Stimulated activated naive CD4-positive, alpha-beta T cell (primary cell): Measurements from ENCODE around the gene DNAJA2.
"Not testable (repeated sequence)": the region's sequence is repeated elsewhere in the genome, so short reads cannot be mapped to it uniquely, and the experiment has no call there.

Source experiments
- DNase-seq, 6 experiments: peaks; one replicate each; lab custom pipeline; 2025; lab: John Stamatoyannopoulos, UW

DNAJA2 gene

DNA sequence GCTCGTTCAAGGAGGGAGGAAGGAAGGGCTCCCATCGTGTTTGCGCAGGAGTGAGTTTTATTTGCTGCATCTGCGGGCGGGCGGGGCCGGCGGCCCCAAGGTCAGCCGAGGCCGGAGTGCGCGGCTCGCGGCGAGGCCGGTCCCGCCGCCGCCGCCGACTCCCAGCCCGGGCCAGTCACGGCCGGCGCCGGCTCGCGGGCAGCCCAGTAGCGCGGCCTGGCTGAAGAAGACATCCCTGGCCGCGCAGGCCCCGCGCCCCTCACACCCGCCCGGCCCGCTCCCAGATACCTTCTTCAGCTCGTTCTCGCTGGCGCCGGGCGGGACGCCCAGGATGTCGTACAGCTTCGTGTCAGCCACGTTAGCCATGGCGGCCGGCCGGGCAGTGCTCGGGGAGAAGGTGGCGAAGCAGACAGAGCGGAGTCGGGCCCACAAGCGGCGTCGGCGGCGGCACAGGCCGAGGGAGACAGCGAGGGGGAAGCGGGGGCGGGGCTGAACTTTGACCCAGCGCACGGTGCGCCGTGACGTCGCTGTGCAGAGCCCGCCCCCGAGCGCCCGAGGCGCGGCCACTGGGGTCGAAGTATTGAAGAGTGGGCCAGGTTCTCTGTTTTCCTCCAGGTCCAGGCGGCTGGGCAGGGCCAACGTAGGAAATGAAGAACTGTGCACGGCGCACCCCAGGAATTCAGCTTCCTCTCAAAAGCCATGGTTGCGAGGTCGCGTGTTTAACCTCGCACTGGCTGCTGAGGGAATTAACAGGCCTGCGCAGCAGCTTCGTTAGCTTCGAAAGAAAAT, at the start of gene DNAJA2:
TSS of gene DNAJA2 (minus strand) at position 468 of the 789 bp plus-strand sequence. CDS start at position 366, 102 bp downstream.
- peak; percentile 82 to 94 (median 89) for DNase-seq

DNA sequence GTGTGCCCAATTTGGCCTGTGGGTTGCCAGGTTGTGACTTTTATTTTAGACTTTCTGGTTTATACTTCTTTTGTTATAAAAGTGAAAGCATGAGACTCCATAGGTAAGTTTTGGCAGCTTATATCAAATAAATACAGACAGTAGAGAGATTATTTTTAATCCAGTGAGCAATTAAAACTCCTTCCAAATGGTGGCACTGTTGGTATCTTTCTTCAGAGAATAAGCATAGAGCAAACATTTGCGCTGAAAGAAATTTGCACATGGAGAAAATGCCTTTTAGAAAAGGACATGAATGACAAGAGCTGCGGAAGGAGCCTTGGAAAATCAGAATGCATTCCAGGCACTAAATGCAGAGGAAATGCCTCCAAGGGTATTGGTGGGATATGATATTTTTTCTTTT, 46.1 kb upstream of the DNAJA2 start:
- no peak for DNase-seq

DNA sequence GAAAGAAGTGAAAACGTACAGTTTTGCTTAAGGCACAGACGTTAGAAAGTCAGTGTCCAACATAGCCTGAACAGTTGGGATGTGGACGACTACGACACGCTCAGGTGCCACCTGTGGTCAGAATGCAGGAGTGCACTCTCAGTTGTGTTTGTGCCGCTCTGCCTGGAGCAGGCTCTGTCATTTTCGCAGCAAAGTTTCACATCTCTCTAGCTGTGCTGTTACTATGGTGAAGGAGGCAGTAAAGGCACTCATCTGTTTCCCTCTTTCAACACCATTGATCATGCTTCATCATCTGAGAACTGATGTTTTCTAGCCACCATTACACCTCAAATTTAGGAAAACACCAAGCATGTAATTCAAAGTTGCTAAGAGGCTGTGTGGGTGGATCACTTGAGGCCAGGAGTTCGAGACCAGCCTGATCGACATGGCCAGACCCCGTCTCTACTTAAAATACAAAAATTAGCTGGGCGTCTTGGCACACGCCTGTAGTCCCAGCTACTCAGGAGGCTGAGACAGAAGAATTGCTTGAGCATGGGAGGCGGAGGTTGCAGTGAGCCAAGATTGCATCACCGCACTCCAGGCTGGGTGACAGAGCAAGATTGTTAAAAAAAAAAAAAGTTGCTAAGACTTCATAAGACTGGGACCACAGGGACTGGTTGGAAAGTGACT, 44.9 kb upstream of the DNAJA2 start:
- DNase-seq = peak in 1 of 6 experiments; percentile 3

DNA sequence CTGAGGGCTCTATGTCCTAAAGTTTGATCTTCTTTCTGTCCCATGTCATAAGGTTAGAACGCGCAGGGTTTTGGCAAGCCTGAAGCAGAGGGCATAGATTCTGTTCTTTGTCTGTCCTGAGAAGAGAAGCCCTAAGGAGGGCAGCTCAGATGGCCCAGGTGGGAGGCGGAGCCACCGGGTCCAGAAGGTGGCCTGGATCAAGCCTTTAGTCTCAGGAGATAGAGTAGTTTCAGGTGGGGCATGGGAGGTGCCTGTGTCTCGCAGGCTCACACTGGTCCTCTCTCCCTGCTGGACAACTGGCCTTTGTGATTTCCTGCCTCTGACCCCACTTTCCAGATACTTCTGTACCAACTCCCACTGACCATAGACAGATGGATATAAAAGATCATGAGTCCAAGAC, 44.2 kb upstream of the DNAJA2 start:
- no peak for DNase-seq

DNA sequence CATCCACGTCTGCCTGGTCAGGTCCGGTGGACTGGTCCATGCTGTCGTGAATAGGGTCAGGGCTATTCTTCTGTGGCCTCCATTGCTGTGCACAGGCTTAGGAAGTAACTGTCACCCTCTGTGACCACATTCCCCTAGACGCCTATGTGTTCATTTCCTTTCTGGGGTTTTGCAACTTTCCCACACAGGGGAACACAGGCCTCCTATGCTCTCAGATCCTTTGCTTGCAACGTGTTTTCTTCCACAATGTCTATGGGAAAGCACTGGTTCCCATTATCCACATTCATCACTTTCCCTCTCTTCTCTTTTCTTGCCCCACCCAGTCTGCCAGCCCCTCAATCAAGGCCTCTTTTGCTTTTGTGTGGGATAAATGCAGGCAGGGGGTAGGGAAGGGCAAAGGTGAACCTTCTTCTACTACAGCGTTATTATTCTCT, 43.2 kb upstream of the DNAJA2 start:
- no peak for DNase-seq

DNA sequence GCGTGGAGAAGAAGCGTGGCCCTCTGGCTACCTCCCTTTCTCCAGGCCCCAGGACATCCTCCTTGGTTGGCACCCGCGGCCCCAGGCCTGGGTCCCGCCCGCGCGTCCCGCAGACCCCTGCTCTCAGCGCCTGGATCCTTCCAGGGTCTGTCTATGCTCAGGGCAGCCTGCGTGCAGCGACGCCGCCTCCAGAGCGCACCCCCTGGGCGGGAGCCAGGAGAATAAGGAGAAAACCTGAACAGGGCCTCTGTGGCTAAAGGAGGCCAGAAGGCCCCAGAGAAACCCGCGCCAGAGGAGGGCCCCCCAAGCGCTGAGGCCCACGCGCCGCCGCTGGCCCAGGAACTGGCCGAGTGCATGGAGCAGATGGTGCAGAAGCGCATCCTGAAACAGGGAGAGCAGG, 40.4 kb upstream of the DNAJA2 start:
- no peak for DNase-seq

DNA sequence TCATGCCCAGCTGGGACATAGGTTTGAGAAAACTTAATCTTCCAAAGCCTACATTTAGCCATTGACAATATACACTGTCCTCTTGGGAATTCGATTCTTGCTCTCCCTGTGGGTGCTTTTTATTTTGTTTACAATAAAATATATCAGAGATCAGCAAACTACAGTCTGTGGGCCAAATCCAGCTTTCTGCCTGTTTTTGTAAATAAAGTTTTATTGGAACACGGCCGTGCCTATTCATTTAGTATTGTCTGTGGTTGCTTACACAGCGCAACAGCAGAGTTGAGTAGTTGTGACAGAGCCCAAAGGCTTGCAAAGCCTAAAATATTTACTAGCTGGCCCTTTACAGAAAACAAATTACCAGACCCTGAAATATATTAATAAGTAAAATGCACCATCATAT, 39.7 kb upstream of the DNAJA2 start:
- DNase-seq = no peak

DNA sequence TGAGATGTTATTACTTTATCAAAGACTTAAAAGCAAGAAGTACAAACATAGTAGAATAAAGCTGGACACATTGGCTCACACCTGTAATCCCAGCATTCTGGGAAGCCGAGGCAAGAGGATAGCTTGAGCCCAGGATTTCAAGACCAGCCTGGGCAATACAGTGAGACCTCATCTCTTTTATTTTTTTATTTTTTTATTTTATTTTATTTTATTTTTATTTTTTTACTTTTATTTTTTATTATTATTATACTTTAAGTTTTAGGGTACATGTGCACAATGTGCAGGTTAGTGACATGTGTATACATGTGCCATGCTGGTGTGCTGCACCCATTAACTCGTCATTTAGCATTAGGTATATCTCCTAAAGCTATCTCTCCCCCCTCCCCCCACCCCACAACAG, 37.3 kb upstream of the DNAJA2 start:
- DNase-seq = not testable (repeated sequence)

DNA sequence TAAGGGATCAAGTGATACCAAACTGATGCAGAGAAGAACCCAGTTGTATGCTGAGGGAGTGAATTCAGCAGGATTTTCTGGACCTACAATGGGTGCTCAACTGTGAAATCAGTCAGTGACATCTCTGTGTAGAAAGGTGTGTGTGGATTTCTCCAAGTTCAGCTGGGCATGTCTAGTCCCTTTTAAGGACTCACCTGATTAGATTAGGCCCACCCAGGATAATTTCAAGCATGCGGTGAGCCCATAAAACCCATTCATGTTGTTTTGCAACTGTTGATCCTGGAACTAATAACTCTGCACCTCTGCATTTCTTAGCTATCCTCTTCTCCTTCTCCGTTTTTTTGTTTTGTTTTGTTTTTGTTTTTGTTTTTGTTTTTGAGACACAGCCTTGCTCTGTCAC, 35.1 kb upstream of the DNAJA2 start:
- DNase-seq = no peak

DNA sequence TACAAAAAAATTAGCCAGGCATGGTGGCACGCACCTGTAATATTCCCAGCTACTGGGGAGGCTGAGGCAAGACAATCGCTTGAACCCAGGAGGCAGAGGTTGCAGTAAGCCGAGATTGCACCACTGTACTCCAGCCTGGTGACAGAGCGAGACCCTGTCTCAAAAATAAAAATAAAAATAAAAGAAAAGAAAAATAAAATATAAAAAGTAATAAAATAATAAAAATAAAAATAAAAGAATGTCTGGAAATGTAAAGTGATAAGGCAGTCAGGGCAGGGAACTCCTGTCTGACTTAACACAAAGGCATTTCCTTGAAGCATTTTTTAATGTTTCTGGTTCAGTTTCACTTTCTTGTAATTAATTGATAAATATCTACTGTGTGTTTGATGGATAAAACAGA, 34.7 kb upstream of the DNAJA2 start:
- DNase-seq = no peak

DNA sequence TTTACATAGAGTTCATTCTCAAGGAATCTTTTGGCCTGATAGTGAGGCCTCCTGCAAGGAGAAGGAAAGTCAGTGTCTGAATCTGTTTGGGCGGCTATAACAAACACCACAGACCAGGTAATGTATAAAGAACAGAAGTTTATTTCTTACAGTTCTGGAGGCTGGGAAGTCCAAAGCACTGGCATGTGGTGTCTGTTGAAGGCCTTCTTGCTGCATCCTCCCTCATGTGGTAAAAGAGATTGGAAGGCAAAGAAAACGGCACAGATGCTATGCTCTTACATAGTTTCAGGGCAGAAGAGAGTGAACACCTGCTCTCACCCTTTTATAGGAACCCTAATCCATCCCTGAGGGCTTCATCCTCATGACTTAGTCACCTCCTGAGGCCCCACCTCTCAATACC, 31.2 kb upstream of the DNAJA2 start:
- no peak for DNase-seq

DNA sequence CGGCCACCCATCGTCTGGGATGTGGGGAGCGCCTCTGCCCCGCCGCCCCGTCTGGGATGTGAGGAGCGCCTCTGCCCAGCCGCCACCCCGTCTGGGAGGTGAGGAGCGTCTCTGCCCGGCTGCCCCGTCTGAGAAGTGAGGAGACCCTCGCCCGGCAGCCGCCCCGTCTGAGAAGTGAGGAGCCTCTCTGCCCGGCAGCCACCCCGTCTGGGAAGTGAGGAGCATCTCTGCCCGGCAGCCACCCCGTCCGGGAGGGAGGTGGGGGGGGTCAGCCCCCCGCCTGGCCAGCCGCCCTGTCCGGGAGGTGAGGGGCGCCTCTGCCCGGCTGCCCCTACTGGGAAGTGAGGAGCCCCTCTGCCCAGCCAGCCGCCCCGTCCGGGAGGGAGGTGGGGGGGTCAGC, 26.6 kb upstream of the DNAJA2 start:
- not testable (repeated sequence) for DNase-seq

DNA sequence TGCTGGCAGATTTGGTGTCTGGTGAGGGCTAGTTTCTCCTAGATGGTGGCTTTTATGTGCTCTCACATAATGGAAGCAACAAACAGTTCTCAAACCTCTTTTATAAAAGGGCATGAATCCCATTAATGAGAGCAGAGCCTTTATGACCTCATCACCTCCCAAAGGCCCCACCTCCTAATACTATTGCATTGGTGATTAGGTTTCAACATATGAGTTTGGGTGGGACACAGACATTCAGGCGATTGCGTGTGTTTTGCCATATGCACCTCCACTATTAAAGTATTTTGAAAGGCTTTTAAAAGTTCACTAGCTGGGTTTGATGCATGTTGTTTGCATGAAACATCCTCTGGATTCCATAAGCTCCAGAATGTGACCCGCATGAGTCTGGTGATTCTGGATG, 24.4 kb upstream of the DNAJA2 start:
- DNase-seq = no peak

DNA sequence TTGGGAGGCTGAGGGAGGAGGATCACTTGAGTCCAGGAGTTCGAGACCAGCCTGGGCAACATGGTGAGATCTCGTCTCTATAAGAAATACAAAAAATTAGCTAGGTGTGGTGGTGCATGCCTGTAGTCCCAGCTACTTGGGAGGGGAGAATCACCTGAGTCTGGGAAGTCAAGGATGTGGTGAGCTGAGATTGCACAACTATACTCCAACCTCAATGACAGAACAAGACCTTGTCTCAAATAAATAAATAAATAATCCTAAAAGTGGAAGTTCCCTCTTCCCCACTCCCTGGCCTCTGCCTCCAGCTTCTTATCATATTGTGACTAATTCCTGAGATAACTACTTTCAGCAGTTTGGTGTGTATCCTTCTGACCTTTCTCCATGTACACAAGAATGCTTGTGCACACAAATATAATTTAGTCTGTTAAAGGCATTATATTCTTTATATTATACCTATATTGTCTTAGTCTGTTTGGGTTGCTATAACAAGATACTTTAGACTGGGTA, 23.5 kb upstream of the DNAJA2 start:
- DNase-seq = no peak

DNA sequence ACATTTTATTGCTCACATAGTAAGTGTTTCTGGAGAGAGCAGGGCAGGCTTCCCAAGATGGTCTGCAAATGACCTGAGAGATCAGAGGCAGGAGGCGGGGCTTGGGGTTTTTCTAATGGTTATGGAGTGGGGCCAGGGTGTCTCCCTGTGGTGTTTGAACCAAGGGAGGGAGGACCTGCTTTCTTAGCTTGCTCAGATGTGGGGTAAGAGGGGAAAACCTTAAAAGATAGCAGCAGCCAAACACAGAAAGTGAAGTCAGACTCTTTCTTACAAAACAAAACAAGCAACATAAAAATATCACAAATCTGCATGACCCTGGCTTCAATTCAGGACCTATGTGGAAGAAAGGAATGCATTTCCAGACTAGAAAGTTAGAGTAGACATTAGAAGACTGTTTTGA, 22.9 kb upstream of the DNAJA2 start:
- DNase-seq = no peak

DNA sequence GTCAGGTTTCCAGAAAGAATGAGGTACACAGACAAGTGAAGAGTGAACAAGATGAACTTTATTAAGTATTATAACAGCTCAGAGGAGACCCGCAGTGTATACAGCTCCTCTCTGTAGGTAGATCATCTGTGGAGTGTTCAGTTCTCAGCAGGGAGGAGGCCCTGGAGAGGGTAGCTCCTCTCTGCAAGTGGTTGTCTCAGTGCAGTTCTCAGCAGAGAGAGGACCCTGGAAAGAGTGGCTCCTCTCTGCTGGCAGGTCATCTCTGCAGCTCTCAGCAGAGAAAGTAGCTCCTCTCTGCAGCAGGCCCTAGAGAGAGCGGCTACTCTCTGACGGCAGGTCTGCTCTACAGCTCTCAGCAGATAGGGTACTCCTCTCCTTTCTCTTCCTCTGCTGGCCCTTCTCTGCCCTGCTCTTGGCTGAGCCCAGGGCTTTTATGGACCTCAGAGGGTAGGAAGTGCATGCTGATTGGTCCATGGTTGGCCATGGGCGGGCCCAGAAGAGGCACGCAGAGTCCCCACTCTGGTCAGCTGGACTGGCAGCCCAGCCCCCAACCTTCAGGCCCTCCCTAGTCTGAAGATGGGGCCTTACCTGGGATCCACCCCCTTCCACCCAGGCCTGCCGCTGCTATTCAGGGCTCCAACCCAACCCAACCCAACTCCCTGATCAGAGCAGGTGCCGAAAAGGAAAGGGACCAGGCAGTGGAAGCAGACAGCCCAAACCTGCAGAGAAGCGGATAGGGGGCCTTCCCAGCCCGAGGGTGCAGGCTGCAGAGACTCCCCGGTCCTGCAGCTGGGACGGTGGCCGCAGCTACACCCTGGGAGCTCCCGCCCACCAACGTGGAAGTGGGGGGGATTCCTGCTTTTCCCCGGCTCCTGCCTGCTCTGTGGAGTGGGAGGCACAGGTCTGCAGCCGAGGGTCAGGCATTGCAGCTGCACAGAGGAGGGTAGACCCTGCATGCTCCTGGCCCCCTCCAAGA, 18.5 kb upstream of the DNAJA2 start:
- no peak for DNase-seq

DNA sequence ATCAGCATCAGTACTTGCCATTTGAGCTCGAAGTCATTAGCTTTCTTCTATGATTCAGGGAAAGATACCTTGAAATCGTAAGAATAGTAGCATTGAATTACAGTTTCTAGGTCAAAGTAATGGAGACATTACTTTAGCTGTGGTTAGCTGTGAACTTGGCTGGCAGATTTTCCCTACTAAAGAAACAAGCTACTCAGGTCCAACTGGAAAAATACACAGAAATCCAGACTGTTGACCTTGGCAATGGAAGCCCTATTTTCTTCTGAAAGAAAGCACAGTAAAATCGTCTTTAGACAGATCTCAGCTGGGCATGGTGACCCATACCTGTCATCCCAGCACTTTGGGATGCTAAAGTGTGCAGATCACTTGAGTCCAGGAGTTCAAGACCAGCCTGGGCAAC, 13.4 kb upstream of the DNAJA2 start:
- no peak for DNase-seq

DNA sequence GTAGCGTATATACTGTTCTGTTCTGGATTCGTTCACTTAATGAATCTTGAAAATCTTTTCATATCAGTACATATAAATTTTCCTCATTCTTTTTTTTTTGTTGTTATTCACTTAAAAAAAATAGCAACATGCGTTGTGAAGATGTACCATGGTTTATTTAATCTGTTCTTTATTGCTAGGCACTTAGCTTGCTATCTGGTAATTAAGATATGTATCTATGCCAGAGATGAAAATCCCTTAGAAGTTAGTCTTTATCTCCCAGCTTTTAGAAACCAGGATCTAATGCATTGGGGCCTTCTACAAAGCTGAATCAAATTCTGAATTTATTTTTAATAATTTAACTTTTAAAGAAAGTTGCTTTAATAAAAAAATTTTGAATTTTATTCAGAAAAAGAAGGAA, 13.0 kb upstream of the DNAJA2 start:
- DNase-seq = no peak

DNA sequence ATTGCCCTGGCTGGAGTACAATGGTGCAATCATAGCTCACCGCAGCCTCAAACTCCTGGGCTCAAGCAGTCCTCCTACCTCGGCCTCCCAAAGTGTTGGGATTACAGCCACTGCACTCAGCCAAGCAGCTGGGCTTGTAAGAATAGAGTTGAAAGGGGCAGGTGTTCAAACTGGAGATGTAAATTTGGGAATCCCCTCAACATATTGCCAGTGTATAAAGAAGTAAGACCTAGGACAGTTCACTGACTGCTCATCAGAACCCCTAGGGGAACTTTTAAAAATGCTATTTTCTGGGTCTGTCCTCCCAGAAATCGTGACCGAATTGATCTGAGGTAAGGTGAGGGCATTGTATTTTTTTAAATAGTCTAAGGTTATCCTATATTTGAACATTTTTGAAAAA, 8.9 kb upstream of the DNAJA2 start:
- DNase-seq = no peak

DNA sequence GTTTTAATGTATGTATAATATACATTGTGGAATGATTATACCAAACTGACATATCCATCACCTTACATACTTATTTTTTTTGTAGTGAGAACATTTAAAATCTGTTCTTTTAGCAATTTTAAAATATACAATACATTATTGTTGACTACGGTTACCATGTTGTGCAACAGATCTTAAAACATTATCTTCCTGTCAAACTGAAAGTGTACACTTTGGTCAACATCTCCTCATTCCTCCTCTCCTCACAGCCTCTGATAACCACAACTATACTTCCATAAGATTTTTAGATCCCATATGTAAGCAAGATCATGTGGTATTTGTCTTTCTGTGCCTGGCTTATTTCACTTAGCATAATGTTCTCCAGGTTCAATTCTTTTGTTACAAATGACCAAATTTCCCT, 7.5 kb upstream of the DNAJA2 start:
- DNase-seq = no peak

DNA sequence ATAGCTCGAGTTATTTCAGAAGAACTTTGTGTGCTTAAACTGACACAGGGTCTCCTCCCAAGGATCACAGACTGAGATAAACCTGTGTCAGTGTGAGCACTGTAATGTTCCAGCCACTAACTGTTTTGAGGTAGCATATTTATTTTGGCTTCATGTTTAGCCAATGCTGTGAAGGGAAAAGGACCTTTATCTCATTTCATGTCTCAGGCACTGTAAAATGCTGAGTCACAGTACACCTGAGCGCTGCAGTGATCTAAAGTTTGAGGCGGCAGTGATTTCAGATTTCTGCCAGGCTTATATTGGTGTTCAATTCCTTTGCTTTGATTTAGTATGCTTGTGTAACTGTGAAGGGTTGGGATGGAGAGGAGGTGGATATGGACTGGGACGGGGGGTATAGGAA, 3.1 kb upstream of the DNAJA2 start:
- DNase-seq = no peak

DNA sequence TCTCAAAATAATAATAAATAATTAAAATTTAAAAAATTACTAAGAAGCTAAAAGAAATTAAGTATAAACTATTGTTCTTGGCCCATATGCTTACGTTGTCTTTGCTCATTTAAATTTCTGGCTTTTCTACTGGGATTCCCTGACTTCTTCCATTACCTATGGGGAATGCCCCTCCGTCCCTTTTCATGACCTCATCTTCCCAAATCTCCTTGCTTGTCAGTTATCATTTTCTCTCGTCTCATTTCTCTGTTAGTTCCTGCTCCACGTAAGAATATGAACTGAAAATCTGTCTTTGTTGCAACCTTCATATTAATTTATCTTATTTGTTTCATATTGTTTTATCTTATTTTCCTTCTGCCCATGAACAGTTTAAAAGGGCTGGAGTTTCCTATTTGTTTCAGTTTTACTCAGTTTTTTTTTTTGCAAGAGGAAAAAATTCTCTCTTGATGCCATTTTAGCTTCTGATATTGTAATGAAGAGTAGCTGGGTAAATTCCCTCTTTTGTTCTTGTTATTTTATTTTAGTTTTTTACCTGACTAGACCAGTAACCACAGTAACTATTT, 2.5 kb upstream of the DNAJA2 start:
- DNase-seq = no peak
